GM23338 (cell line): Measurements from ENCODE around the gene ZBTB39. TPM values are rescaled to one million over a fixed set of nuclear protein-coding genes. Genes with fewer than 3 reads are reported as not detected.

Source experiments
- ATAC-seq: fragments of 200-7000 bp; cut with Tn5 transposase; 3 replicates; pipeline ENCODE4 v1.9.1; 2020
- DNase-seq: peaks from one replicate; pipeline ENCODE4 v3.0.0-alpha.2; 2015; ENCODE audit warnings: low spot score
- H2AFZ ChIP-seq: fragments of 200-600 bp; sonication (generic); 2 replicates; pipeline ENCODE4 v1.8.0; 2016; ENCODE audit warnings: antibody characterized with exemption, mild to moderate bottlenecking, moderate library complexity
- H3F3A ChIP-seq: fragments of 200-600 bp; sonication (generic); replicated peaks from 2 replicates; pipeline ENCODE4 v1.8.0; 2017; ENCODE audit warnings: antibody characterized with exemption, mixed run types, low read depth
- H3K27ac ChIP-seq: fragments of 200-600 bp; sonication (generic); 2 replicates; pipeline ENCODE4 v1.6.1; 2016; ENCODE audit warnings: low read depth
- H3K27me3 ChIP-seq: fragments of 200-600 bp; sonication (generic); 2 replicates; pipeline ENCODE4 v1.8.0; 2016; ENCODE audit warnings: mild to moderate bottlenecking, mixed run types, moderate library complexity; ENCODE audit not compliant: insufficient read depth
- H3K36me3 ChIP-seq: fragments of 200-600 bp; sonication (generic); 2 replicates; pipeline ENCODE4 v1.8.0; 2016; ENCODE audit warnings: mild to moderate bottlenecking; ENCODE audit not compliant: insufficient read depth
- H3K4me1 ChIP-seq: fragments of 200-600 bp; sonication (generic); 2 replicates; pipeline ENCODE4 v1.8.0; 2016; ENCODE audit warnings: mild to moderate bottlenecking, moderate library complexity; ENCODE audit not compliant: insufficient read depth
- H3K4me2 ChIP-seq: fragments of 200-600 bp; sonication (generic); 2 replicates; pipeline ENCODE4 v1.7.1; 2017; ENCODE audit warnings: mixed run types
- H3K4me3 ChIP-seq: fragments of 200-600 bp; sonication (generic); 2 replicates; pipeline ENCODE4 v1.6.1; 2016; ENCODE audit warnings: mixed run types
- H3K79me2 ChIP-seq: fragments of 200-600 bp; sonication (generic); replicated peaks from 2 replicates; pipeline ENCODE4 v1.8.0; 2017; ENCODE audit warnings: mild to moderate bottlenecking; ENCODE audit not compliant: insufficient read depth
- H3K9me2 ChIP-seq: fragments of 200-600 bp; sonication (generic); 2 replicates; pipeline ENCODE4 v1.8.0; 2017; ENCODE audit not compliant: insufficient read depth
- H4K20me1 ChIP-seq: fragments of 200-600 bp; sonication (generic); replicated peaks from 2 replicates; pipeline ENCODE4 v1.8.0; 2017; ENCODE audit warnings: mild to moderate bottlenecking; ENCODE audit not compliant: insufficient read depth
- H3K27ac Mint-ChIP-seq: 2 replicates; pipeline ENCODE4 v1.8.0; 2020; ENCODE audit warnings: inconsistent platforms, mild to moderate bottlenecking, moderate library complexity, mixed read lengths
- H3K27me3 Mint-ChIP-seq: 3 replicates; pipeline ENCODE4 v1.8.0; 2022; ENCODE audit warnings: low read depth, mild to moderate bottlenecking, moderate library complexity, mixed read lengths, inconsistent platforms; ENCODE audit not compliant: insufficient read depth, poor library complexity
- H3K36me3 Mint-ChIP-seq: 3 replicates; pipeline ENCODE4 v1.8.0; 2021; ENCODE audit warnings: low read depth, mild to moderate bottlenecking, inconsistent platforms, moderate library complexity, mixed read lengths
- H3K4me1 Mint-ChIP-seq: 3 replicates; pipeline ENCODE4 v1.8.0; 2020; ENCODE audit warnings: mild to moderate bottlenecking, inconsistent platforms, mixed read lengths
- H3K4me3 Mint-ChIP-seq: 3 replicates; pipeline ENCODE4 v1.8.0; 2021; ENCODE audit warnings: moderate library complexity, mild to moderate bottlenecking, inconsistent platforms, mixed read lengths
- H3K9me3 Mint-ChIP-seq: 3 replicates; pipeline ENCODE4 v1.8.0; 2020; ENCODE audit warnings: moderate library complexity, mild to moderate bottlenecking, inconsistent platforms, mixed read lengths
- NANOG ChIP-seq: IDR thresholded peaks from 2 replicates; pipeline ENCODE4 v1.6.1; 2016; ENCODE audit warnings: antibody characterized with exemption, borderline replicate concordance
- POLR2AphosphoS5 ChIP-seq: IDR thresholded peaks from 2 replicates; pipeline ENCODE4 v1.6.1; 2016; ENCODE audit warnings: antibody characterized with exemption, low read depth
- STAT1 ChIP-seq: IDR thresholded peaks from one replicate; pipeline ENCODE4 v1.6.1; 2016; ENCODE audit warnings: antibody characterized with exemption; ENCODE audit not compliant: unreplicated experiment
- ZNF331 ChIP-seq: fragments of 250-450 bp; sonication (Bioruptor Pico); IDR thresholded peaks from 2 replicates; pipeline ENCODE4 v1.5.0; 2020; ENCODE audit warnings: low read depth, mild to moderate bottlenecking, moderate library complexity
- polyA plus RNA-seq: library from polyadenylated mRNA; unstranded; fragments of >200 nt; fragmentation: Nextera tagmentation; extraction: Ambion mirVana; gene quantifications from 2 replicates; pipeline ENCODE4 v1.2.1, GENCODE V29; 2016
- total RNA-seq: library from RNA; depleted of rRNA; stranded (reverse); fragments of >200 nt; shearing (Covaris generic); gene quantifications from 2 replicates; pipeline ENCODE4 v1.2.3, GENCODE V29; 2014
- TF ChIP-seq, protein P1 (sequence below): IDR thresholded peaks from one replicate; pipeline ENCODE4 v1.6.1; 2018; ENCODE audit warnings: antibody characterized with exemption; ENCODE audit not compliant: unreplicated experiment
- TF ChIP-seq, protein P2 (sequence below): fragments of 250-450 bp; sonication (Bioruptor Pico); IDR thresholded peaks from 2 replicates; pipeline ENCODE4 v1.5.0; 2020; ENCODE audit warnings: mild to moderate bottlenecking, moderate library complexity
- TF ChIP-seq, protein P3 (sequence below), 2 experiments: fragments of 200-600 bp in 1 of 2; sonication (generic) in 1 of 2; conservative IDR thresholded peaks; 2 replicates each; pipeline versions ENCODE4 v1.5.1 to v1.6.1; 2016 to 2017; ENCODE audit warnings: antibody characterized with exemption in 2 of 2, low read depth in 2 of 2, mild to moderate bottlenecking in 2 of 2, moderate library complexity in 1 of 2

ZBTB39 gene
- total and polyA plus RNA-seq, 2 experiments from 2014 or later, result 6.6 to 26.7 TPM

DNA sequence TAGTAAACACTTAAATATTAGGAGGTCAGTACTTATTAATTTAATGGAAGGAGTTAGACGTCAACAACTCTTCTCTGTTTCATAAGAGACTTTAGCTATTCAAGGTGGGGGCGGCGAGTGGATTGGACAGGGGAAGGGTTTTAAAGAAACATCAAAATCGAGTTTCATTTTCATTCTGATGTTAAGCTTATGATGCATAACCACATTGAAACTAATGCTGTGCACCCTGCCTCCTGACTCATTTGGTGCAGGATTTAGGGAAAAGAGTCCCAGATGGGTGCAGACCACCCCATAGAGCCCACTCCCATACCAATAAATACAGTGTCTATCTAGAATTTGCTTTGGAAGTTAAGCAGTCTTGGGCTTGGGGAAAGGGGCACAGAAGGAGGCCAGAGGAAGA is 7.4 kb downstream of the ZBTB39 start:
- Mint-ChIP-seq H3K9me3 (no peaks in the 10 kb centered on the region), H3K4me1 (peaks cover 5% of the 10 kb centered on the region), H3K27ac (no peak overlapping the region), H3K4me3 (no peak overlapping the region), H3K27me3 (peaks cover 10% of the 10 kb centered on the region), H3K36me3 (peaks cover 54% of the 10 kb centered on the region)
- Histone ChIP-seq H3K4me3 (no peak overlapping the region), H3K36me3 (peaks cover 18% of the 10 kb centered on the region), H3F3A (no peaks in the 10 kb centered on the region), H3K79me2 (peaks cover 39% of the 10 kb centered on the region), H3K27me3 (no peaks in the 10 kb centered on the region), H3K4me2 (no peak overlapping the region), H3K9me2 (no peaks in the 10 kb centered on the region), H3K27ac (no peak overlapping the region), H2AFZ (no peak overlapping the region), H3K4me1 (no peaks in the 10 kb centered on the region; the same call in 1 of the 2 replicates), H4K20me1 (peaks cover 18% of the 10 kb centered on the region)
- DNase-seq (no peak), ATAC-seq (no peak)
- TF ChIP-seq POLR2AphosphoS5 (no peak), ZNF331 (CRISPR knock-in tag) (no peak), STAT1 (no peak), NANOG (no peak)
- TF ChIP-seq, protein P1, sequence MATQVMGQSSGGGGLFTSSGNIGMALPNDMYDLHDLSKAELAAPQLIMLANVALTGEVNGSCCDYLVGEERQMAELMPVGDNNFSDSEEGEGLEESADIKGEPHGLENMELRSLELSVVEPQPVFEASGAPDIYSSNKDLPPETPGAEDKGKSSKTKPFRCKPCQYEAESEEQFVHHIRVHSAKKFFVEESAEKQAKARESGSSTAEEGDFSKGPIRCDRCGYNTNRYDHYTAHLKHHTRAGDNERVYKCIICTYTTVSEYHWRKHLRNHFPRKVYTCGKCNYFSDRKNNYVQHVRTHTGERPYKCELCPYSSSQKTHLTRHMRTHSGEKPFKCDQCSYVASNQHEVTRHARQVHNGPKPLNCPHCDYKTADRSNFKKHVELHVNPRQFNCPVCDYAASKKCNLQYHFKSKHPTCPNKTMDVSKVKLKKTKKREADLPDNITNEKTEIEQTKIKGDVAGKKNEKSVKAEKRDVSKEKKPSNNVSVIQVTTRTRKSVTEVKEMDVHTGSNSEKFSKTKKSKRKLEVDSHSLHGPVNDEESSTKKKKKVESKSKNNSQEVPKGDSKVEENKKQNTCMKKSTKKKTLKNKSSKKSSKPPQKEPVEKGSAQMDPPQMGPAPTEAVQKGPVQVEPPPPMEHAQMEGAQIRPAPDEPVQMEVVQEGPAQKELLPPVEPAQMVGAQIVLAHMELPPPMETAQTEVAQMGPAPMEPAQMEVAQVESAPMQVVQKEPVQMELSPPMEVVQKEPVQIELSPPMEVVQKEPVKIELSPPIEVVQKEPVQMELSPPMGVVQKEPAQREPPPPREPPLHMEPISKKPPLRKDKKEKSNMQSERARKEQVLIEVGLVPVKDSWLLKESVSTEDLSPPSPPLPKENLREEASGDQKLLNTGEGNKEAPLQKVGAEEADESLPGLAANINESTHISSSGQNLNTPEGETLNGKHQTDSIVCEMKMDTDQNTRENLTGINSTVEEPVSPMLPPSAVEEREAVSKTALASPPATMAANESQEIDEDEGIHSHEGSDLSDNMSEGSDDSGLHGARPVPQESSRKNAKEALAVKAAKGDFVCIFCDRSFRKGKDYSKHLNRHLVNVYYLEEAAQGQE, result no peak
- TF ChIP-seq, protein P2, sequence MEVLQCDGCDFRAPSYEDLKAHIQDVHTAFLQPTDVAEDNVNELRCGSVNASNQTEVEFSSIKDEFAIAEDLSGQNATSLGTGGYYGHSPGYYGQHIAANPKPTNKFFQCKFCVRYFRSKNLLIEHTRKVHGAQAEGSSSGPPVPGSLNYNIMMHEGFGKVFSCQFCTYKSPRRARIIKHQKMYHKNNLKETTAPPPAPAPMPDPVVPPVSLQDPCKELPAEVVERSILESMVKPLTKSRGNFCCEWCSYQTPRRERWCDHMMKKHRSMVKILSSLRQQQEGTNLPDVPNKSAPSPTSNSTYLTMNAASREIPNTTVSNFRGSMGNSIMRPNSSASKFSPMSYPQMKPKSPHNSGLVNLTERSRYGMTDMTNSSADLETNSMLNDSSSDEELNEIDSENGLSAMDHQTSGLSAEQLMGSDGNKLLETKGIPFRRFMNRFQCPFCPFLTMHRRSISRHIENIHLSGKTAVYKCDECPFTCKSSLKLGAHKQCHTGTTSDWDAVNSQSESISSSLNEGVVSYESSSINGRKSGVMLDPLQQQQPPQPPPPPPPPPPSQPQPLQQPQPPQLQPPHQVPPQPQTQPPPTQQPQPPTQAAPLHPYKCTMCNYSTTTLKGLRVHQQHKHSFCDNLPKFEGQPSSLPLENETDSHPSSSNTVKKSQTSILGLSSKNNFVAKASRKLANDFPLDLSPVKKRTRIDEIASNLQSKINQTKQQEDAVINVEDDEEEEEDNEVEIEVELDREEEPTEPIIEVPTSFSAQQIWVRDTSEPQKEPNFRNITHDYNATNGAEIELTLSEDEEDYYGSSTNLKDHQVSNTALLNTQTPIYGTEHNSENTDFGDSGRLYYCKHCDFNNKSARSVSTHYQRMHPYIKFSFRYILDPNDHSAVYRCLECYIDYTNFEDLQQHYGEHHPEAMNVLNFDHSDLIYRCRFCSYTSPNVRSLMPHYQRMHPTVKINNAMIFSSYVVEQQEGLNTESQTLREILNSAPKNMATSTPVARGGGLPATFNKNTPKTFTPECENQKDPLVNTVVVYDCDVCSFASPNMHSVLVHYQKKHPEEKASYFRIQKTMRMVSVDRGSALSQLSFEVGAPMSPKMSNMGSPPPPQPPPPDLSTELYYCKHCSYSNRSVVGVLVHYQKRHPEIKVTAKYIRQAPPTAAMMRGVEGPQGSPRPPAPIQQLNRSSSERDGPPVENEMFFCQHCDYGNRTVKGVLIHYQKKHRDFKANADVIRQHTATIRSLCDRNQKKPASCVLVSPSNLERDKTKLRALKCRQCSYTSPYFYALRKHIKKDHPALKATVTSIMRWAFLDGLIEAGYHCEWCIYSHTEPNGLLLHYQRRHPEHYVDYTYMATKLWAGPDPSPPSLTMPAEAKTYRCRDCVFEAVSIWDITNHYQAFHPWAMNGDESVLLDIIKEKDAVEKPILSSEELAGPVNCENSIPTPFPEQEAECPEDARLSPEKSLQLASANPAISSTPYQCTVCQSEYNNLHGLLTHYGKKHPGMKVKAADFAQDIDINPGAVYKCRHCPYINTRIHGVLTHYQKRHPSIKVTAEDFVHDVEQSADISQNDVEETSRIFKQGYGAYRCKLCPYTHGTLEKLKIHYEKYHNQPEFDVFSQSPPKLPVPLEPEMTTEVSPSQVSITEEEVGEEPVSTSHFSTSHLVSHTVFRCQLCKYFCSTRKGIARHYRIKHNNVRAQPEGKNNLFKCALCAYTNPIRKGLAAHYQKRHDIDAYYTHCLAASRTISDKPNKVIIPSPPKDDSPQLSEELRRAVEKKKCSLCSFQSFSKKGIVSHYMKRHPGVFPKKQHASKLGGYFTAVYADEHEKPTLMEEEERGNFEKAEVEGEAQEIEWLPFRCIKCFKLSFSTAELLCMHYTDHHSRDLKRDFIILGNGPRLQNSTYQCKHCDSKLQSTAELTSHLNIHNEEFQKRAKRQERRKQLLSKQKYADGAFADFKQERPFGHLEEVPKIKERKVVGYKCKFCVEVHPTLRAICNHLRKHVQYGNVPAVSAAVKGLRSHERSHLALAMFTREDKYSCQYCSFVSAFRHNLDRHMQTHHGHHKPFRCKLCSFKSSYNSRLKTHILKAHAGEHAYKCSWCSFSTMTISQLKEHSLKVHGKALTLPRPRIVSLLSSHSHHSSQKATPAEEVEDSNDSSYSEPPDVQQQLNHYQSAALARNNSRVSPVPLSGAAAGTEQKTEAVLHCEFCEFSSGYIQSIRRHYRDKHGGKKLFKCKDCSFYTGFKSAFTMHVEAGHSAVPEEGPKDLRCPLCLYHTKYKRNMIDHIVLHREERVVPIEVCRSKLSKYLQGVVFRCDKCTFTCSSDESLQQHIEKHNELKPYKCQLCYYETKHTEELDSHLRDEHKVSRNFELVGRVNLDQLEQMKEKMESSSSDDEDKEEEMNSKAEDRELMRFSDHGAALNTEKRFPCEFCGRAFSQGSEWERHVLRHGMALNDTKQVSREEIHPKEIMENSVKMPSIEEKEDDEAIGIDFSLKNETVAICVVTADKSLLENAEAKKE (CRISPR knock-in tag), result no peak
- TF ChIP-seq, protein P3, sequence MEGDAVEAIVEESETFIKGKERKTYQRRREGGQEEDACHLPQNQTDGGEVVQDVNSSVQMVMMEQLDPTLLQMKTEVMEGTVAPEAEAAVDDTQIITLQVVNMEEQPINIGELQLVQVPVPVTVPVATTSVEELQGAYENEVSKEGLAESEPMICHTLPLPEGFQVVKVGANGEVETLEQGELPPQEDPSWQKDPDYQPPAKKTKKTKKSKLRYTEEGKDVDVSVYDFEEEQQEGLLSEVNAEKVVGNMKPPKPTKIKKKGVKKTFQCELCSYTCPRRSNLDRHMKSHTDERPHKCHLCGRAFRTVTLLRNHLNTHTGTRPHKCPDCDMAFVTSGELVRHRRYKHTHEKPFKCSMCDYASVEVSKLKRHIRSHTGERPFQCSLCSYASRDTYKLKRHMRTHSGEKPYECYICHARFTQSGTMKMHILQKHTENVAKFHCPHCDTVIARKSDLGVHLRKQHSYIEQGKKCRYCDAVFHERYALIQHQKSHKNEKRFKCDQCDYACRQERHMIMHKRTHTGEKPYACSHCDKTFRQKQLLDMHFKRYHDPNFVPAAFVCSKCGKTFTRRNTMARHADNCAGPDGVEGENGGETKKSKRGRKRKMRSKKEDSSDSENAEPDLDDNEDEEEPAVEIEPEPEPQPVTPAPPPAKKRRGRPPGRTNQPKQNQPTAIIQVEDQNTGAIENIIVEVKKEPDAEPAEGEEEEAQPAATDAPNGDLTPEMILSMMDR (conservative IDR thresholded peaks at IDR 0.05; ENCODE audit: low read depth in 2 of 2), result no peak
